Measurements from ENCODE around the gene EEF1A2. TPM values are rescaled to one million over a fixed set of nuclear protein-coding genes. Genes with fewer than 3 reads are reported as not detected.
A peak's percentile ranks its signal among the peaks of the same experiment; 100 is the strongest.

The EEF1A2 gene
- polyA plus RNA-seq, 3 donors: 0.08 TPM; not detected in 2

- TF ChIP-seq CTCF (IDR thresholded peaks at IDR 0.05): no peak
- Histone ChIP-seq H4K20me1 (ENCODE audit: insufficient read depth, low read length) (no peaks in the 10 kb centered on the region), H3K36me3 (replicated peaks in 1 of 2; ENCODE audit: control insufficient read depth in 1 of 2, insufficient read depth in 2 of 2, low read length in 2 of 2) (no peaks in the 10 kb centered on the region), H3K4me2 (replicated peaks; ENCODE audit: extremely low read depth, low read length, poor library complexity, severe bottlenecking) (no peak overlapping the region), H3K27me3 (ENCODE audit: control insufficient read depth in 2 of 2, insufficient read depth in 2 of 2, low read length in 2 of 2) (peaks cover 0 to 49% of the 10 kb centered on the region in 2 donors), H3K4me3 (replicated peaks in 1 of 3; ENCODE audit: low read depth in 2 of 3, low read length in 3 of 3) (no peak overlapping the region), H2AFZ (ENCODE audit: insufficient read depth, low read depth, low read length, poor library complexity, severe bottlenecking) (no peak overlapping the region), H3K27ac (ENCODE audit: low read depth in 1 of 2, low read length in 2 of 2) (no peak overlapping the region), H3K9ac (ENCODE audit: insufficient read depth, low read length, poor library complexity, severe bottlenecking) (no peak overlapping the region), H3K4me1 (ENCODE audit: control insufficient read depth in 1 of 2, insufficient read depth in 2 of 2, low read length in 2 of 2) (peaks cover 0 to 2% of the 10 kb centered on the region in 2 donors), H3K9me3 (replicated peaks in 1 of 2; ENCODE audit: control insufficient read depth in 1 of 2, insufficient read depth in 1 of 2, low read length in 2 of 2) (no peaks in the 10 kb centered on the region), H3K79me2 (ENCODE audit: insufficient read depth, low read length) (no peaks in the 10 kb centered on the region)
- Mint-ChIP-seq H3K27ac (no peak overlapping the region), H3K27me3 (ENCODE audit: low read depth in 3 of 3) (peaks cover 19 to 60% (median 26%) of the 10 kb centered on the region in 3 donors), H3K9me3 (peaks cover 0 to 1% (median 0%) of the 10 kb centered on the region in 7 donors), H3K36me3 (no peaks in the 10 kb centered on the region), H3K4me3 (peak overlapping the region in 1 of 2 donors; percentile 1), H3K4me1 (peaks cover 2% of the 10 kb centered on the region)
- DNase-seq: no peak
- intact Hi-C loops (cut with micrococcal nuclease): no loop called here
- WGBS (ENCODE audit: insufficient coverage): 95% methylated on average over 6 of the region's 6 CpGs
These were observed 44.9 kb upstream of the EEF1A2 start for GRCh38 chr20:63543733-63544132.

GRCh38 chr20:63543131-63543530 is 44.2 kb upstream of the EEF1A2 start:
- no peaks in the 10 kb centered on the region for H3K79me2 ChIP-seq (ENCODE audit: insufficient read depth, low read length)
- WGBS (ENCODE audit: insufficient coverage): 93% methylated on average over 10 of the region's 10 CpGs
- H3K9me3 ChIP-seq (replicated peaks in 1 of 2; ENCODE audit: control insufficient read depth in 1 of 2, insufficient read depth in 1 of 2, low read length in 2 of 2): no peaks in the 10 kb centered on the region
- peaks cover 4 to 8% of the 10 kb centered on the region in 2 donors for H3K4me1 ChIP-seq (ENCODE audit: control insufficient read depth in 1 of 2, insufficient read depth in 2 of 2, low read length in 2 of 2)
- no peak for DNase-seq
- H3K9me3 Mint-ChIP-seq: peaks cover 0 to 1% (median 0%) of the 10 kb centered on the region in 7 donors
- intact Hi-C loops (cut with micrococcal nuclease): no loop called here
- H3K27me3 Mint-ChIP-seq (ENCODE audit: low read depth in 3 of 3): peaks cover 17 to 54% (median 20%) of the 10 kb centered on the region in 3 donors
- H3K4me1 Mint-ChIP-seq: peaks cover 4% of the 10 kb centered on the region
- no peak overlapping the region for H3K9ac ChIP-seq (ENCODE audit: insufficient read depth, low read length, poor library complexity, severe bottlenecking)
- H3K36me3 ChIP-seq (replicated peaks in 1 of 2; ENCODE audit: control insufficient read depth in 1 of 2, insufficient read depth in 2 of 2, low read length in 2 of 2): no peaks in the 10 kb centered on the region
- no peaks in the 10 kb centered on the region for H3K36me3 Mint-ChIP-seq
- H3K27ac Mint-ChIP-seq: no peak overlapping the region
- H3K4me2 ChIP-seq (replicated peaks; ENCODE audit: extremely low read depth, low read length, poor library complexity, severe bottlenecking): no peak overlapping the region
- TF ChIP-seq CTCF (IDR thresholded peaks at IDR 0.05): no peak
- H3K27me3 ChIP-seq (ENCODE audit: control insufficient read depth in 2 of 2, insufficient read depth in 2 of 2, low read length in 2 of 2): peaks cover 0 to 44% of the 10 kb centered on the region in 2 donors
- no peaks in the 10 kb centered on the region for H4K20me1 ChIP-seq (ENCODE audit: insufficient read depth, low read length)
- H3K4me3 Mint-ChIP-seq: no peak overlapping the region
- H3K4me3 ChIP-seq (replicated peaks in 1 of 3; ENCODE audit: low read depth in 2 of 3, low read length in 3 of 3): no peak overlapping the region
- H2AFZ ChIP-seq (ENCODE audit: insufficient read depth, low read depth, low read length, poor library complexity, severe bottlenecking): no peak overlapping the region
- H3K27ac ChIP-seq (ENCODE audit: low read depth in 1 of 2, low read length in 2 of 2): no peak overlapping the region

All from CD14-positive monocyte (primary cell).